Mesothelial cell of epicardium (in vitro differentiated cells): ENCODE measurements around the gene SULT1C3. TPM values are rescaled to one million over a fixed set of nuclear protein-coding genes. Genes with fewer than 3 reads are reported as not detected.

Experiments used
- DNase-seq, 2 experiments: peaks; one replicate each; pipeline ENCODE4 v3.0.0; 2021; ENCODE audit warnings: low spot score in 2 of 2; ENCODE audit not compliant: unreplicated experiment in 2 of 2
- H3K27ac Mint-ChIP-seq: 2 replicates; pipeline ENCODE4 v1.8.0; 2021; ENCODE audit warnings: mixed read lengths
- H3K27me3 Mint-ChIP-seq: 2 replicates; pipeline ENCODE4 v1.8.0; 2021; ENCODE audit warnings: low read depth, mixed read lengths
- H3K36me3 Mint-ChIP-seq: 2 replicates; pipeline ENCODE4 v1.8.0; 2021; ENCODE audit warnings: mixed read lengths
- H3K4me1 Mint-ChIP-seq: 2 replicates; pipeline ENCODE4 v1.8.0; 2021; ENCODE audit warnings: mixed read lengths
- H3K4me3 Mint-ChIP-seq: 2 replicates; pipeline ENCODE4 v1.8.0; 2021; ENCODE audit warnings: mild to moderate bottlenecking, moderate library complexity, mixed read lengths
- H3K9me3 Mint-ChIP-seq: 2 replicates; pipeline ENCODE4 v1.8.0; 2021; ENCODE audit warnings: mixed read lengths
- CTCF ChIP-seq: fragments of 200-600 bp; sonication (generic); IDR thresholded peaks from one replicate; pipeline ENCODE4 v1.5.0; 2021; ENCODE audit warnings: antibody characterized with exemption; ENCODE audit not compliant: unreplicated experiment
- total RNA-seq: library from RNA; stranded (reverse); gene quantifications from 3 replicates; pipeline ENCODE4 v1.2.1, GENCODE V29; 2021

The SULT1C3 gene
- total RNA-seq, 1 donor from 2014 or later: not detected

GRCh38 chr2:108228537-108228936 lies 11.2 kb upstream of the SULT1C3 start:
- H3K36me3 Mint-ChIP-seq: no peaks in the 10 kb centered on the region
- H3K4me3 Mint-ChIP-seq: no peak overlapping the region
- H3K27ac Mint-ChIP-seq: no peak overlapping the region
- no peak for TF ChIP-seq CTCF
- no peak for DNase-seq
- H3K4me1 Mint-ChIP-seq: no peaks in the 10 kb centered on the region
- H3K27me3 Mint-ChIP-seq: peaks cover 3% of the 10 kb centered on the region
- H3K9me3 Mint-ChIP-seq: peaks cover 20% of the 10 kb centered on the region

GRCh38 chr2:108229875-108230274 lies 9.9 kb upstream of the SULT1C3 start:
- Mint-ChIP-seq H3K9me3 (peaks cover 13% of the 10 kb centered on the region), H3K36me3 (no peaks in the 10 kb centered on the region), H3K4me3 (no peak overlapping the region), H3K27ac (no peak overlapping the region), H3K27me3 (peaks cover 3% of the 10 kb centered on the region), H3K4me1 (no peaks in the 10 kb centered on the region)
- TF ChIP-seq CTCF: no peak
- no peak for DNase-seq

GRCh38 chr2:108235577-108235976 lies 4.2 kb upstream of the SULT1C3 start:
- DNase-seq: no peak
- no peak overlapping the region for H3K27ac Mint-ChIP-seq
- no peaks in the 10 kb centered on the region for H3K36me3 Mint-ChIP-seq
- H3K4me1 Mint-ChIP-seq: no peaks in the 10 kb centered on the region
- H3K4me3 Mint-ChIP-seq: no peak overlapping the region
- peaks cover 32% of the 10 kb centered on the region for H3K9me3 Mint-ChIP-seq
- no peak for TF ChIP-seq CTCF
- no peaks in the 10 kb centered on the region for H3K27me3 Mint-ChIP-seq

GRCh38 chr2:108236676-108237335 lies 3.0 kb upstream of the SULT1C3 start:
- TF ChIP-seq CTCF: no peak
- no peaks in the 10 kb centered on the region for H3K36me3 Mint-ChIP-seq
- no peak for DNase-seq
- H3K27me3 Mint-ChIP-seq: no peaks in the 10 kb centered on the region
- no peak overlapping the region for H3K27ac Mint-ChIP-seq
- peaks cover 40% of the 10 kb centered on the region for H3K9me3 Mint-ChIP-seq
- H3K4me3 Mint-ChIP-seq: no peak overlapping the region
- no peaks in the 10 kb centered on the region for H3K4me1 Mint-ChIP-seq

- Mint-ChIP-seq H3K27me3 (no peaks in the 10 kb centered on the region), H3K9me3 (peaks cover 50% of the 10 kb centered on the region), H3K4me1 (no peaks in the 10 kb centered on the region), H3K4me3 (no peak overlapping the region), H3K27ac (no peak overlapping the region), H3K36me3 (no peaks in the 10 kb centered on the region)
- no peak for TF ChIP-seq CTCF
- DNase-seq: no peak
Measured at GRCh38 chr2:108240966-108241365, 1.2 kb downstream of the SULT1C3 start.

- no peak overlapping the region for H3K27ac Mint-ChIP-seq
- H3K9me3 Mint-ChIP-seq: peaks cover 43% of the 10 kb centered on the region
- no peak for DNase-seq
- H3K4me3 Mint-ChIP-seq: no peak overlapping the region
- H3K36me3 Mint-ChIP-seq: no peaks in the 10 kb centered on the region
- H3K4me1 Mint-ChIP-seq: no peaks in the 10 kb centered on the region
- no peak for TF ChIP-seq CTCF
- H3K27me3 Mint-ChIP-seq: no peaks in the 10 kb centered on the region
Measured at GRCh38 chr2:108243566-108243965, 3.8 kb downstream of the SULT1C3 start.
